ENCODE data around the gene PATZ1. TPM values are rescaled to one million over a fixed set of nuclear protein-coding genes. Genes with fewer than 3 reads are reported as not detected.
A peak's percentile ranks its signal among the peaks of the same experiment; 100 is the strongest.

Gene PATZ1
- total and polyA plus RNA-seq, 2 donors (not counting 3 experiments of a cell fraction or from before 2014, with no cell fraction given): 19.7 to 23.7 TPM

- no peaks in the 10 kb centered on the region for H3K9me3 ChIP-seq (replicated peaks; ENCODE audit: control insufficient read depth, insufficient read depth, low read length)
- peak; percentile 15 for FAIRE-seq
- no peaks in the 10 kb centered on the region for H3K9me1 ChIP-seq (replicated peaks; ENCODE audit: control insufficient read depth, extremely low read depth, insufficient read depth, low read length)
- no peaks in the 10 kb centered on the region for H4K20me1 ChIP-seq (replicated peaks; ENCODE audit: control insufficient read depth, extremely low read depth, insufficient read depth, low read length)
- H3K27ac ChIP-seq (ENCODE audit: insufficient read depth, low read depth, low read length): peak overlapping the region; percentile 63
- dilution Hi-C loops (cut with MboI; ENCODE audit: extremely low pct_ligation_motif_present, low sequenced_read_pairs): no loop called here
- peaks cover 39% of the 10 kb centered on the region for H3K4me1 ChIP-seq (ENCODE audit: control insufficient read depth, extremely low read depth, insufficient read depth, low read length)
- CTCF ChIA-PET: interaction anchor here (0.6 to 2.6 kb wide), 8 partner anchors 9 to 54 kb away, joined by 3 to 9 read pairs (median 4); partner anchors contain the start of genes DRG1 and PIK3IP1
- H3K4me3 ChIP-seq (replicated peaks in 1 of 3; ENCODE audit: insufficient read depth in 1 of 3, low read depth in 1 of 3, low read length in 3 of 3): peak overlapping the region; percentile 54 to 75 (median 67)
- peak; percentile 4 for TF ChIP-seq POLR2A (IDR thresholded peaks at IDR 0.05; ENCODE audit: low read depth, low read length)
- no peak for TF ChIP-seq POLR2AphosphoS5 (IDR thresholded peaks at IDR 0.05; ENCODE audit: insufficient read depth, low read depth, low read length)
- H2AFZ ChIP-seq (ENCODE audit: low read depth, low read length): peak overlapping the region; percentile 69
- BruUV-seq (replicated peaks): TSS peak; percentile 23
- POLR2A ChIA-PET: no interaction called here
- peak overlapping the region; percentile 82 for H3K4me2 ChIP-seq (ENCODE audit: insufficient read depth, low read length)
- H3K36me3 ChIP-seq (ENCODE audit: control insufficient read depth in 2 of 2, extremely low read depth in 1 of 2, insufficient read depth in 2 of 2, low read length in 2 of 2): peaks cover under 1 to 4% of the 10 kb centered on the region in 2 experiments
- intact Hi-C loops (cut with micrococcal nuclease): loop anchor here (1.0 to 2.0 kb wide), 2 partner anchors 53 to 284 kb away; partner anchors contain the start of gene DRG1
- H3K79me2 ChIP-seq (ENCODE audit: control insufficient read depth, insufficient read depth, low read length): peaks cover 19% of the 10 kb centered on the region
- DNase-seq (ENCODE audit: low read depth, low spot score): peak; percentile 51
- H3K27me3 ChIP-seq (ENCODE audit: control insufficient read depth in 2 of 2, insufficient read depth in 2 of 2, low read length in 2 of 2): peaks cover 0 to under 1% of the 10 kb centered on the region in 2 experiments
- H3K9ac ChIP-seq (replicated peaks; ENCODE audit: extremely low read depth, insufficient read depth, low read length): peak overlapping the region; percentile 79
Measured at GRCh38 chr22:31346733-31347250, 646 bp upstream of the PATZ1 start.

GRCh38 chr22:31345331-31346254, 553 bp downstream of the PATZ1 start:
- Histone ChIP-seq H3K9me3 (replicated peaks; ENCODE audit: control insufficient read depth, insufficient read depth, low read length) (no peaks in the 10 kb centered on the region), H3K9me1 (replicated peaks; ENCODE audit: control insufficient read depth, extremely low read depth, insufficient read depth, low read length) (no peaks in the 10 kb centered on the region), H3K9ac (replicated peaks; ENCODE audit: extremely low read depth, insufficient read depth, low read length) (peak overlapping the region; percentile 54), H3K27me3 (ENCODE audit: control insufficient read depth in 2 of 2, insufficient read depth in 2 of 2, low read length in 2 of 2) (no peaks in the 10 kb centered on the region), H2AFZ (ENCODE audit: low read depth, low read length) (peak overlapping the region; percentile 42), H3K79me2 (ENCODE audit: control insufficient read depth, insufficient read depth, low read length) (peaks cover 19% of the 10 kb centered on the region), H3K27ac (ENCODE audit: insufficient read depth, low read depth, low read length) (no peak overlapping the region), H3K4me1 (ENCODE audit: control insufficient read depth, extremely low read depth, insufficient read depth, low read length) (peaks cover 39% of the 10 kb centered on the region), H3K4me3 (replicated peaks in 1 of 3; ENCODE audit: insufficient read depth in 1 of 3, low read depth in 1 of 3, low read length in 3 of 3) (peak overlapping the region; percentile 40 to 75 (median 49)), H4K20me1 (replicated peaks; ENCODE audit: control insufficient read depth, extremely low read depth, insufficient read depth, low read length) (no peaks in the 10 kb centered on the region), H3K4me2 (ENCODE audit: insufficient read depth, low read length) (peak overlapping the region; percentile 33), H3K36me3 (ENCODE audit: control insufficient read depth in 2 of 2, extremely low read depth in 1 of 2, insufficient read depth in 2 of 2, low read length in 2 of 2) (peaks cover 4 to 7% of the 10 kb centered on the region in 2 experiments)
- ChIA-PET CTCF (interaction anchor here (0.7 to 2.6 kb wide), 14 partner anchors 9 to 238 kb away, joined by 3 to 15 read pairs (median 4); partner anchors contain the start of genes DRG1, LIMK2, PIK3IP1 and SELENOM), POLR2A (no interaction called here)
- dilution Hi-C loops (cut with MboI; ENCODE audit: extremely low pct_ligation_motif_present, low sequenced_read_pairs) (no loop called here), intact Hi-C loops (cut with micrococcal nuclease) (loop anchor here (1.0 to 2.0 kb wide), 2 partner anchors 54 to 285 kb away; no protein-coding TSS in a partner anchor)
- DNase-seq (ENCODE audit: low read depth, low spot score) (peak; percentile 80), FAIRE-seq (no peak)
- TF ChIP-seq MYC (IDR thresholded peaks at IDR 0.05; ENCODE audit: low read depth, low read length) (no peak), POLR2AphosphoS5 (IDR thresholded peaks at IDR 0.05; ENCODE audit: insufficient read depth, low read depth, low read length) (peak; percentile 47), FOS (IDR thresholded peaks at IDR 0.05; ENCODE audit: borderline replicate concordance, insufficient read depth, low read length) (no peak), EZH2 (IDR thresholded peaks at IDR 0.05; ENCODE audit: borderline replicate concordance, low read depth, low read length, severe bottlenecking) (no peak), JUN (IDR thresholded peaks at IDR 0.05; ENCODE audit: borderline replicate concordance, insufficient read depth, insufficient read length, low read depth) (no peak), GATA2 (IDR thresholded peaks at IDR 0.05; ENCODE audit: insufficient read depth, insufficient read length, low read depth, low read length) (no peak), MAX (IDR thresholded peaks at IDR 0.05; ENCODE audit: insufficient read depth, insufficient read length) (no peak), POLR2A (IDR thresholded peaks at IDR 0.05; ENCODE audit: low read depth, low read length) (peak; percentile 43), CTCF (IDR thresholded peaks at IDR 0.05; ENCODE audit: extremely low read depth in 1 of 2, insufficient read depth in 1 of 2, low read depth in 1 of 2, low read length in 2 of 2) (peak; percentile 79 to 87)
- BruUV-seq (replicated peaks): no TSS peak
